ENCODE results near the gene NFIA.

Gene NFIA

DNA sequence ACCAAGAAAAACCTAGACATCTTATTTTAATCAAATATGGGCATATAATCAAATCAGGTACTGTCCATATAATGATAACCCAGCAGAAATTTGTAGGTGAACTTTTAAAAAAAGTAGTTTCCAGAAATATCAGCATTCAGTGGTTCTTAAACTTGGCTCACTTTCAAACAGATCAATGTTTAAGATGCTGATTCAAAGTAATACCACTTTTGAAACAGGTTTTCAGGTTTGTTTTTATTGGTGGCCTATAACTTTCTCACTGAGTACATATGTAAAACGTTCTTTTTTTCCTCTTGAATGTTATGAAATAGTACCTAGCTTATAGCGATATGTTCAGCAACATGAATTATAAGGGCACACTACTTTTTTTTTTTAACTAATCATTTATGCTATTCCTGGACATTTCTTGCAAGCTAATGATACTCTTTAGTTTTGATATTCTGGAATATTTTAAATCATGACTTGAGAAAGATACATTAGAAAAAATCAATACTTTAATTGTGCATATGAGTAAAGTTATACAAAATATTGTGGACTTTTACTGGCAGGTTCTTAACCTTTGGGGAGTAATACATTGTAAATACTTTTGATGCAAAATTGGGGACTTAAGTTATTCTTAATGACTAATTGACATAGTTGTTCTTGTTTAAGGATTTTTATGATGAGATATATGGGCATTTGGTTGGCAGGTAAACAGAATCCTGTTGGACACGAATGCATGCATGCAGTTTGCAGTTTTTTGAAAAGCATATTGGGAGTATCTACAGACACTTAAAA, 3.0 kb downstream of the NFIA start:
- Histone ChIP-seq H3K4me3 (ENCODE audit: extremely low read depth, insufficient read depth, low read length, poor library complexity, severe bottlenecking) (no peak overlapping the region), H3K4me1 (ENCODE audit: control insufficient read depth, insufficient read depth, low read length, poor library complexity, severe bottlenecking) (peaks cover 13% of the 10 kb centered on the region), H3K36me3 (ENCODE audit: control insufficient read depth, insufficient read depth, low read length) (no peaks in the 10 kb centered on the region), H3K9me3 (ENCODE audit: control insufficient read depth, low read length) (no peaks in the 10 kb centered on the region), H3K27ac (ENCODE audit: low read depth, low read length, severe bottlenecking) (no peak overlapping the region)
- no CpG with 5 or more reads among the region's 3 CpGs for WGBS, 2 experiments (ENCODE audit: insufficient coverage in 2 of 2)

DNA sequence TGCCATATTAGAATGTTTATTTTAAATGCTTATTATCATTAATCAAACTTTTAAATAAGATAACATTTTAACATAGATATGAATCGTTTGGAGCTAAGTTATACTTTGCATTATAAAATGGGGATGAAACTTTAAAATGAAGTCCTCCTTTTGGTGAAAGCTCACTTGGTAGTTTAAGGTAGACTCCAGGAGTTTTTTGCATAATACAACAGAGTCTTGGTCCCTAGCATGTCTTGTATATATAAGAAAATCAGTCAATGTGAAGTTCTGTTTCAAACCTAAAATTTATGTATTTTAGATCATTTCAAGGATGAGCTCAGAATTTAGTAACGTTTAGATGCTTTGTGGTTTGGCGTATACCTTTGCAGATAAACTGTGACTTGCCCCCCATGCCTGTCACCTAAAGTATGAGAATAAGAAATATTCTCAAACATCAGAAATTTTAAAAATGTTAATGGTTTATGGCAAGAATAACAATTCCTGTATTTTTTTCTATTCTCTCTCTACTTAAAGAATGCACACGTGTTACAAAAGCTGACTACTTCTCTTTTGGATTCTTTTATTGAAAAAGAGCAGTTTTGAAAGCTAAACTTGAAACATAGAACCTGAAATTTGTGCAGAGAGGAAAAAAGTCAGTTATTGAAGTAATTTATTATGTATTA, 3.8 kb downstream of the NFIA start:
- H3K27ac ChIP-seq (ENCODE audit: low read depth, low read length, severe bottlenecking), result no peak overlapping the region
- H3K9me3 ChIP-seq (ENCODE audit: control insufficient read depth, low read length), result no peaks in the 10 kb centered on the region
- peaks cover 5% of the 10 kb centered on the region for H3K4me1 ChIP-seq (ENCODE audit: control insufficient read depth, insufficient read depth, low read length, poor library complexity, severe bottlenecking)
- H3K4me3 ChIP-seq (ENCODE audit: extremely low read depth, insufficient read depth, low read length, poor library complexity, severe bottlenecking), result no peak overlapping the region
- WGBS, 2 experiments (ENCODE audit: insufficient coverage in 2 of 2), result no CpG with 5 or more reads among the region's 4 CpGs
- H3K36me3 ChIP-seq (ENCODE audit: control insufficient read depth, insufficient read depth, low read length), result no peaks in the 10 kb centered on the region

DNA sequence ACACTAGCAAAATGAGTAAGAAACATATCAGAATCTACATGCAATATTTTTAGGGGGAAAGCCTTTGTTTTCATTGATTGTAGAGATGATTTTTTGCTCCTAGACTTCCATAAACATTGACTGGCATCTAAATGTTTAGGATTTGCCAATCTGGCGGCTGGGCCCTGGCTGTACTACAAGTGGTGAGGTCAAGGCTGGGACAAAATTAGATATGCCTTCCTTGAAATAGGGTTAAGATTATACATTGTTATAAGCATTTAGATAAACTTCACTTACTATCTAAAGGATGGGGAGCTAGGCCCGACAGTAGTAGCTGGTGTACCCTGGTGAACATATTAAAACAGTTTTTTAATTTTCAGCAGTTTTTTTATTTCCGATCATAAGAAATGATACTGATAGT, 5.2 kb downstream of the NFIA start:
- H3K27ac ChIP-seq (ENCODE audit: low read depth, low read length, severe bottlenecking), result no peak overlapping the region
- no peaks in the 10 kb centered on the region for H3K9me3 ChIP-seq (ENCODE audit: control insufficient read depth, low read length)
- H3K4me3 ChIP-seq (ENCODE audit: extremely low read depth, insufficient read depth, low read length, poor library complexity, severe bottlenecking), result no peak overlapping the region
- H3K4me1 ChIP-seq (ENCODE audit: control insufficient read depth, insufficient read depth, low read length, poor library complexity, severe bottlenecking), result no peaks in the 10 kb centered on the region
- H3K36me3 ChIP-seq (ENCODE audit: control insufficient read depth, insufficient read depth, low read length), result no peaks in the 10 kb centered on the region
- WGBS, 2 experiments (ENCODE audit: insufficient coverage in 2 of 2), result no CpG with 5 or more reads among the region's 3 CpGs

DNA sequence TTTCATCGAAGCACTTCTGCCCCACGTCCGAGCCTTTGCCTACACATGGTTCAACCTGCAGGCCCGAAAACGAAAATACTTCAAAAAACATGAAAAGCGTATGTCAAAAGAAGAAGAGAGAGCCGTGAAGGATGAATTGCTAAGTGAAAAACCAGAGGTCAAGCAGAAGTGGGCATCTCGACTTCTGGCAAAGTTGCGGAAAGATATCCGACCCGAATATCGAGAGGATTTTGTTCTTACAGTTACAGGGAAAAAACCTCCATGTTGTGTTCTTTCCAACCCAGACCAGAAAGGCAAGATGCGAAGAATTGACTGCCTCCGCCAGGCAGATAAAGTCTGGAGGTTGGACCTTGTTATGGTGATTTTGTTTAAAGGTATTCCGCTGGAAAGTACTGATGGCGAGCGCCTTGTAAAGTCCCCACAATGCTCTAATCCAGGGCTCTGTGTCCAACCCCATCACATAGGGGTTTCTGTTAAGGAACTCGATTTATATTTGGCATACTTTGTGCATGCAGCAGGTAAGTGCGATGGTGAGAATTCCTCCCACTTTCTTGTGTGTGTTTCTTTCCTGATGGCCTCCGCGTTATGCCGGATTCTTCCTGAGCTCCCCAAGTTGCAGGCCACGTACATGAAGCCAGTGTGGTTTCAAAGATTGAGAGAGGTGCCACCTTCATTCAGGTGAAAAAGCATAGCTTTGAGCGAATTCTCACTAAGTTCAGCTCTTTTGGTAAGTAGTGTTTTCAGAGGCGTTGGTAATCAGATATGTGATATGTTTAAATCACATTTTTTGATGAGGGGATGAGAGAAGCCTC, 6.0 kb downstream of the NFIA start:
- no peaks in the 10 kb centered on the region for H3K4me1 ChIP-seq (ENCODE audit: control insufficient read depth, insufficient read depth, low read length, poor library complexity, severe bottlenecking)
- no peak overlapping the region for H3K4me3 ChIP-seq (ENCODE audit: extremely low read depth, insufficient read depth, low read length, poor library complexity, severe bottlenecking)
- 90 to 92% methylated on average over 14 to 20 of the region's 25 CpGs for WGBS, 2 experiments (ENCODE audit: insufficient coverage in 2 of 2)
- H3K9me3 ChIP-seq (ENCODE audit: control insufficient read depth, low read length), result no peaks in the 10 kb centered on the region
- no peaks in the 10 kb centered on the region for H3K36me3 ChIP-seq (ENCODE audit: control insufficient read depth, insufficient read depth, low read length)
- no peak overlapping the region for H3K27ac ChIP-seq (ENCODE audit: low read depth, low read length, severe bottlenecking)

DNA sequence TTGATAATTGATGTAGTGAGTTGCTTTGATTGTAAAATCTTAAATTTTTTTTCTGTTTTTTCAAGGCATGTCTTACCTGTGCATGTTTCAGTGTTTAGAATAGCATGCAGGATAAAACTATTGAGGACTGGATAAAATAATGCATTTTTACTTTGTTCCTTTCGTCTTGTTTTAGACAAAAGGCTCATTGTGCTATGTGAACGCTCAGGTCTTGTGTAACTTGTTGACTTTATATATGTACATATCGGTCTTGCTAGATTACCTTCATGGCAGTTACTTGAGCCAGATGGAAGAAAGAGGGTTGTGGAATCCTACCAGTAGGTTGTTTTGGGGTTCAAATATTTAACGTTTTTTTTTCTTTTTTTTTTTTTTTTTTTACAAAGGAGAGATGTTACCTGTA, 7.0 kb downstream of the NFIA start:
- H3K4me3 ChIP-seq (ENCODE audit: extremely low read depth, insufficient read depth, low read length, poor library complexity, severe bottlenecking), result no peak overlapping the region
- H3K4me1 ChIP-seq (ENCODE audit: control insufficient read depth, insufficient read depth, low read length, poor library complexity, severe bottlenecking), result no peaks in the 10 kb centered on the region
- no peaks in the 10 kb centered on the region for H3K9me3 ChIP-seq (ENCODE audit: control insufficient read depth, low read length)
- H3K27ac ChIP-seq (ENCODE audit: low read depth, low read length, severe bottlenecking), result no peak overlapping the region
- no peaks in the 10 kb centered on the region for H3K36me3 ChIP-seq (ENCODE audit: control insufficient read depth, insufficient read depth, low read length)
- 78 to 100% methylated on average over 2 to 3 of the region's 4 CpGs for WGBS, 2 experiments (ENCODE audit: insufficient coverage in 2 of 2)

DNA sequence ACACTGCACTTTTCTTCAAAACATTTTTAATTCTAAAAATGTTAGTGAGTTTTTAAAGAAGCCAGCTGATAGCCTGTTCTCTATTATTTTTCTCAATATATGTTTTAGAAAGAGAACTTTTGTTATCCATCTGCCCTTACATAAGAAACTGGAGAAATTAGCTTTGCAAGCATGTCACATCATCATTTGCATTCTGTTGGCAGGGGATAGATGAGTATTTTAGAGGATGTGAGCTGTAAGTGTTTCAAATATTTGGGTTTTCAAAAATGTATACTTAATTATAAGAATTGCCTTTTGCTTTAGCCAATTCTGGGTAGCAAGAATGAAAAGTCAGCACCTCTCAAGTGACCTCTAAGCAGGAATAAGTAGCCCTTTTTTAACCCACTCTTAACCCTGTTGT, 7.4 kb downstream of the NFIA start:
- no peaks in the 10 kb centered on the region for H3K36me3 ChIP-seq (ENCODE audit: control insufficient read depth, insufficient read depth, low read length)
- no peaks in the 10 kb centered on the region for H3K4me1 ChIP-seq (ENCODE audit: control insufficient read depth, insufficient read depth, low read length, poor library complexity, severe bottlenecking)
- H3K4me3 ChIP-seq (ENCODE audit: extremely low read depth, insufficient read depth, low read length, poor library complexity, severe bottlenecking), result no peak overlapping the region
- no peaks in the 10 kb centered on the region for H3K9me3 ChIP-seq (ENCODE audit: control insufficient read depth, low read length)
- H3K27ac ChIP-seq (ENCODE audit: low read depth, low read length, severe bottlenecking), result no peak overlapping the region

DNA sequence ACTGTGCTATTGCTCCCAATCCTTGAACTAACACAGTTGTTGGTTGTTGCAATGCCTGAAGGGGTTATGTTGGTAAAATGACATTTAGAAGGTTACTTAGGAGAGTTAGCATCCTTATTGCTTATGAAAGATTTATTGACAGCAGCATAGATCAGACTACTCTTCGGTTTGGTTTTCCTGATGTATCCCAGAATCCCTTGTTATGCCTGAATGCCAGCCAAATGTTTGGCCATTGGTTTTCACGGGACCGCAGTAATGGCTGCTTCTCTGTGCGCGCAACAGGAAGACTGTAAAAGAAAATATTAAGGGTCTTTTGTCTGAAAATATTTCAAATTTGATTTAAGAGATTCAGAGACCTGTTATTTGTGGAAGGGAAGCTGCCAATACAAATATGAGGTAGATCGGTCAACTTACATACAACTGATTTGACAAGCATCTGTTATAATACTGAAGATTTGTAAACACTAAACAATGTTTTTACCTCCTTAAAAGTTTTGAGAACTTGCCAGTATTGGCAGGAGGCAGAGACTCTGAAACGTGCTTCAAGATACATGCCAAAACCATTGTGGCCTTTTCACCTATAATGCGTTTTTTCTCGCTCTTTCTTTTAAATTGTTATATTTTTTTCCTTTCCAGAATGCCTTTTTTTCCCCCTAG, 8.3 kb downstream of the NFIA start:
- Histone ChIP-seq H3K9me3 (ENCODE audit: control insufficient read depth, low read length) (no peaks in the 10 kb centered on the region), H3K4me1 (ENCODE audit: control insufficient read depth, insufficient read depth, low read length, poor library complexity, severe bottlenecking) (no peaks in the 10 kb centered on the region), H3K27ac (ENCODE audit: low read depth, low read length, severe bottlenecking) (no peak overlapping the region), H3K4me3 (ENCODE audit: extremely low read depth, insufficient read depth, low read length, poor library complexity, severe bottlenecking) (no peak overlapping the region), H3K36me3 (ENCODE audit: control insufficient read depth, insufficient read depth, low read length) (no peaks in the 10 kb centered on the region)
- WGBS, 2 experiments (ENCODE audit: insufficient coverage in 2 of 2), result 86 to 99% methylated on average over 5 to 8 of the region's 9 CpGs

DNA sequence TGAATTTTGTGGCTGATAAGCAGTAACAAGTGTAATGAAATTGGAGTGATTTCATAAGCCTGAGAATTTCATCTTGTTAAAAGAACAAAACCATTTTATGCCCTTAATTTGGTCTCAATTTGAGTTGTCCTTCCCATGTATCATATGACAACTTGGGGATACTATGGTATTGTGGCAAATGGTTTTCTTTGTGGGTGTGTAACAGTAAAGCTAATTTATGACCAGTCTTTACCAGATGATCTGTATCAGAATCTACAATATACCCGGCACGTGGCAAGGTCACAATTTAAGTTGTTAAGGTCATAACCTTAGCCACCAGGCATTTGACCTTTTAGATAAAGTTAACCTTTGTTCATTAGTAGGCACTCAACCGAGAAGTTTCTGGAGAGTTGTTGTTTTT, 9.1 kb downstream of the NFIA start:
- H3K27ac ChIP-seq (ENCODE audit: low read depth, low read length, severe bottlenecking), result no peak overlapping the region
- H3K4me3 ChIP-seq (ENCODE audit: extremely low read depth, insufficient read depth, low read length, poor library complexity, severe bottlenecking), result no peak overlapping the region
- no peaks in the 10 kb centered on the region for H3K9me3 ChIP-seq (ENCODE audit: control insufficient read depth, low read length)
- H3K36me3 ChIP-seq (ENCODE audit: control insufficient read depth, insufficient read depth, low read length), result no peaks in the 10 kb centered on the region
- 81% methylated on average over 2 of the region's 3 CpGs; no CpG with 5 or more reads in 1 of the 2 experiments for WGBS, 2 experiments (ENCODE audit: insufficient coverage in 2 of 2)
- no peaks in the 10 kb centered on the region for H3K4me1 ChIP-seq (ENCODE audit: control insufficient read depth, insufficient read depth, low read length, poor library complexity, severe bottlenecking)

DNA sequence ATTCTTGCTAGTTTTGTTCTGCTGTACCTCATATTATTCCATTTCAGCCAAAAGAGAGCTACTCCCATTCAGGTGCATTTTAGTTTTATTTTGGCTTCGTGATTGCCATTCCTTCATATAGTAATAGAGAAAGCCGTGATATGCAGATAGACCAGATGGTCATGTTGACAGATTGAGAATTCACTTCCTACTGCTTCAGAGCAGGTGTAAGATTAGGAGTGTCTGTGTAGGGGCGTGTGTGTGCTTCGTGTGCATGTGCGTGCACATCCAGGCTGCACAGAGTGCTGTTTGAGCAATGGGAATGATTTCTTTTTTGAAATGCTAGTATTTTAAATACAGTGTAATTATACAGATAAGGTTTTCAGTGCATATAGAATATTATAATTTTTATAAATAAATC, 10.3 kb downstream of the NFIA start:
- H3K36me3 ChIP-seq (ENCODE audit: control insufficient read depth, insufficient read depth, low read length), result no peaks in the 10 kb centered on the region
- no peaks in the 10 kb centered on the region for H3K9me3 ChIP-seq (ENCODE audit: control insufficient read depth, low read length)
- WGBS, 2 experiments (ENCODE audit: insufficient coverage in 2 of 2), result 89 to 100% methylated on average over 1 to 3 of the region's 5 CpGs
- no peak overlapping the region for H3K4me3 ChIP-seq (ENCODE audit: extremely low read depth, insufficient read depth, low read length, poor library complexity, severe bottlenecking)
- no peak overlapping the region for H3K27ac ChIP-seq (ENCODE audit: low read depth, low read length, severe bottlenecking)
- no peaks in the 10 kb centered on the region for H3K4me1 ChIP-seq (ENCODE audit: control insufficient read depth, insufficient read depth, low read length, poor library complexity, severe bottlenecking)

GRCh38 chr1:61093525-61094137, 11.3 kb downstream of the NFIA start:
- Histone ChIP-seq H3K4me3 (ENCODE audit: extremely low read depth, insufficient read depth, low read length, poor library complexity, severe bottlenecking) (no peak overlapping the region), H3K27ac (ENCODE audit: low read depth, low read length, severe bottlenecking) (no peak overlapping the region), H3K9me3 (ENCODE audit: control insufficient read depth, low read length) (no peaks in the 10 kb centered on the region), H3K4me1 (ENCODE audit: control insufficient read depth, insufficient read depth, low read length, poor library complexity, severe bottlenecking) (no peaks in the 10 kb centered on the region), H3K36me3 (ENCODE audit: control insufficient read depth, insufficient read depth, low read length) (no peaks in the 10 kb centered on the region)
- WGBS, 2 experiments (ENCODE audit: insufficient coverage in 2 of 2), result no CpG with 5 or more reads among the region's 2 CpGs

Measured in mesodermal cell (in vitro differentiated cells).